OCI-LY7 (cell line): ENCODE measurements around the gene KATNAL1.

ENCODE experiments used
- CTCF ChIP-seq: fragments of 200-600 bp; sonication (generic); conservative IDR thresholded peaks from 2 replicates; pipeline ENCODE4 v1.5.1; 2014; ENCODE audit warnings: mild to moderate bottlenecking, antibody characterized with exemption, low read length, moderate library complexity, mixed read lengths
- EZH2phosphoT487 ChIP-seq: fragments of 200-600 bp; sonication (generic); IDR thresholded peaks from 2 replicates; pipeline ENCODE4 v1.6.1; 2018; ENCODE audit warnings: low read depth, borderline replicate concordance, mild to moderate bottlenecking, mixed run types, antibody characterized with exemption, low read length, moderate library complexity, mixed read lengths

DNA sequence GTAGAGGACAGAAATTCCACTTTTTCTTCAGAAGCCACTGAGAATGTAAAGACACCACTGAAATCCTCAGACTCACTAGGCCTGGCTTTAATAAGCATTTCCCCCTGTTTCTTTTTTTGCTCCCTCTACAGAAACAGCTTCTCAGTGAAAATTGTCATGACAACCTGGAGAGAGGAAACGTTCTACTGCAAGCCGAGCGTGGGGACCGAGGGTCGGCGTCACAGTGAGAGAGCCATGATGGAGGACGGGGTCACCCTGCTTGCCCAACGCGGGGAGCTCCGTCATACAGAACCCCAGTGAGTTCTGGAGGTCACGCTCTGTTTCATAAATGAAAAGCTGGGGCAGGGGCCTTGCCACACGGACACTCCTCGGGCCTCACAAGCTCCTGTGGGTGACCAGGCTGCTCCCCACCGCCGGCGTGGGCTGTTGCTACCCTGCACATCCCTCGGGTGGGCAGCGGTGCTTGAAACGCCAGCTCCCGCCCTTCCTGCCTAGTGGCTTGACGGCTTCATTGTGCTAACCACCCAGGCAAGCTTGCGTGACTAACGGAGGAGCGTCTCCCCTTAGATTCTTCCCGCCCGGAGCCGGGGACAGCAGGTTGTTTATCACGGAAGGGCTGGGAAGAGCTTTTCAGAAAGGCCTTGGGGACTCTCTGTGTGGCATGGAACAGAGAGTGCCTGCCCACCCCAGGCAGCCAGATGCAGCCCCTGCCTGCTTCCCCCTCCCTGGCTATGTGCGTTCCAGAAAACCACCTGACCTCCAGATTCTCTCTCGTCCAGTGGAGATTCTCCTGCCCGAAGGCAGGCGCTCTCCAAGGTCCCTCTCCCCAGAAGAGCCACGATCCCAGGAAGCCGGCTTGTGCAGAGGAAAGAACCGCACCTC is 153.6 kb downstream of the KATNAL1 start:
- no peak for TF ChIP-seq CTCF
- TF ChIP-seq EZH2phosphoT487, result no peak
